ENCODE measurements around the gene SRPK3.

DNA sequence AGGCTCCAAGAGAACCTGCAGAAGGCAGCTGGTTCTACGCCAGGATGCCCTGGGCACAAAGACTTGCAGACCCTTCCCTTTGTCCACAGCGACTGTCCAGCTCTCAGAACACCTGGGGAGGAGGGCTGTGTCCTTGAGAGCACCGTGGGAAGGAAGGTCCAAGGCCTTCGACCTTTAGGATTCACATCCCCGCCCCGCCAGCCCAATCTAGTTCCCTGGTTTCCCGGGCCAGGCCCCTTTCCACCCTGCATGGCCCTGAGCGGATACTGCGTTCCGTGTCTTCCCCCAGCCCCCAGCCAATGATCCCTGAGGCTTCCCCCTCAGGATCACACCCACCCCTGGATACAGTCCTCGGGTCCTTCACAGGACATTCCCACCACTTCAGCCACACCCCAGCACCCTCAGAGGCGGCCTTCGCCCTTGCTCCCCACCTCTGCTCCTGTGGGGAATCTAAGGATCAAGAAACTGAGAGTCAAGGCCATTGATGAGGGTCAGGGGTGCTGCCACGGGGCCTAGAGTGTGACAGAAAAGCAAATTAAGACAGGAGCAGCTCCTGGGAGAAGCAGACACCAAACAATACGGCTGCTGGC is 47.1 kb upstream of the SRPK3 start:
- no peak for TF ChIP-seq CTCF (conservative IDR thresholded peaks at IDR 0.05)
- no peak for TF ChIP-seq EZH2 (IDR thresholded peaks at IDR 0.05; ENCODE audit: low read depth)

Data from PC-9 (cell line).